Measurements from ENCODE around the gene SPRR2G. TPM values are rescaled to one million over a fixed set of nuclear protein-coding genes. Genes with fewer than 3 reads are reported as not detected.
"Not testable (repeated sequence)": the region's sequence is repeated elsewhere in the genome, so short reads cannot be mapped to it uniquely, and the experiment has no call there.

The SPRR2G gene
- total RNA-seq, 4 donors from 2014 or later = 6.8 to 56.6 (median 13.3) TPM

DNA sequence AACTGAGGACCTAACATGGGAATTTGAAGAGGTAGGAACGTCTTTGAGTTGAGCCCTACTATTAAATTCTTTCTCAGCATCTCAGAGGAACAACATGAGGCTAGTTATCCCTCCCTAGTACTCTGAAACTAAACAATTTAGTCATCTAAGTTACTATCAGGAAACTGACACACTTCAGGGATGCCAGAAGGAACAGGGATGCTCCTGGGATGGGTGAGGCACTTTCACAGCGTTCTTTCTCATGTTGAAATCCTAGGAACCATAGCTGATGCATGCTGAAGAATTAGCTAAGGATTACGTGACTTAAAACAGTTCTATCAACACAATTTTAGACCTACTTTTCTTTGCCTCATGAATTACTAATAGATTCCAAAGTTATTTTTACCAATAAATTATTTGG, 1.8 kb upstream of the SPRR2G start:
- Histone ChIP-seq H3K4me3 (no peak overlapping the region), H3K27me3 (no peaks in the 10 kb centered on the region), H3K4me1 (no peaks in the 10 kb centered on the region), H3K27ac (no peak overlapping the region), H3K36me3 (no peaks in the 10 kb centered on the region), H3K9me3 (no peaks in the 10 kb centered on the region)
- WGBS = 78% methylated on average over 3 of the region's 3 CpGs
- TF ChIP-seq EP300 (IDR thresholded peaks at IDR 0.05) = no peak
- no peak for DNase-seq (ENCODE audit: low spot score in 2 of 2)

DNA sequence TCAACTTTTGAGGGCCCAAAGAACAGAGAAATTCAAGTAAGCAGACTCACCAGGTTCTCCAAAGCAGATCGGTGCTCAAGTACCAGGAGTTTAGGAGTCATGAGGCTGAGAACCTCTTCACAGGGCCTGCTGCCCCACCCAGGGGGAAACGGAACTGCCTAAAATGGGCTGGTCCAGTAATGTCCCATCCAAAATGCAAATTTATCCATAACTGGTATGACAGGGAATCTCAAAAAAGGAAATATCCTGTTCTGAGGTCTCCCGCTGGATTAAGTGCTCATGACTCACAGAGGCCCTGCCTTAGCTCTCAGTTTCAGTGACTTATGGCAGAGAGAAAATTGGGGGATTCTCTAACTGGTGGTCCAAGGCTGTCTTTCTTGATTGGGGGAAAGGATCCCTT, 9.3 kb downstream of the SPRR2G start:
- Histone ChIP-seq H3K27ac (no peak overlapping the region), H3K27me3 (no peaks in the 10 kb centered on the region), H3K36me3 (no peaks in the 10 kb centered on the region), H3K4me1 (no peaks in the 10 kb centered on the region), H3K4me3 (no peak overlapping the region), H3K9me3 (no peaks in the 10 kb centered on the region)
- WGBS = 83% methylated on average over 3 of the region's 3 CpGs
- DNase-seq (ENCODE audit: low spot score in 2 of 2) = no peak
- no peak for TF ChIP-seq POLR2A (IDR thresholded peaks at IDR 0.05)
- TF ChIP-seq EP300 (IDR thresholded peaks at IDR 0.05) = no peak
- TF ChIP-seq POLR2AphosphoS5 (IDR thresholded peaks at IDR 0.05) = no peak
- TF ChIP-seq, protein P1, sequence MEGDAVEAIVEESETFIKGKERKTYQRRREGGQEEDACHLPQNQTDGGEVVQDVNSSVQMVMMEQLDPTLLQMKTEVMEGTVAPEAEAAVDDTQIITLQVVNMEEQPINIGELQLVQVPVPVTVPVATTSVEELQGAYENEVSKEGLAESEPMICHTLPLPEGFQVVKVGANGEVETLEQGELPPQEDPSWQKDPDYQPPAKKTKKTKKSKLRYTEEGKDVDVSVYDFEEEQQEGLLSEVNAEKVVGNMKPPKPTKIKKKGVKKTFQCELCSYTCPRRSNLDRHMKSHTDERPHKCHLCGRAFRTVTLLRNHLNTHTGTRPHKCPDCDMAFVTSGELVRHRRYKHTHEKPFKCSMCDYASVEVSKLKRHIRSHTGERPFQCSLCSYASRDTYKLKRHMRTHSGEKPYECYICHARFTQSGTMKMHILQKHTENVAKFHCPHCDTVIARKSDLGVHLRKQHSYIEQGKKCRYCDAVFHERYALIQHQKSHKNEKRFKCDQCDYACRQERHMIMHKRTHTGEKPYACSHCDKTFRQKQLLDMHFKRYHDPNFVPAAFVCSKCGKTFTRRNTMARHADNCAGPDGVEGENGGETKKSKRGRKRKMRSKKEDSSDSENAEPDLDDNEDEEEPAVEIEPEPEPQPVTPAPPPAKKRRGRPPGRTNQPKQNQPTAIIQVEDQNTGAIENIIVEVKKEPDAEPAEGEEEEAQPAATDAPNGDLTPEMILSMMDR (IDR thresholded peaks at IDR 0.05) = no peak

DNA sequence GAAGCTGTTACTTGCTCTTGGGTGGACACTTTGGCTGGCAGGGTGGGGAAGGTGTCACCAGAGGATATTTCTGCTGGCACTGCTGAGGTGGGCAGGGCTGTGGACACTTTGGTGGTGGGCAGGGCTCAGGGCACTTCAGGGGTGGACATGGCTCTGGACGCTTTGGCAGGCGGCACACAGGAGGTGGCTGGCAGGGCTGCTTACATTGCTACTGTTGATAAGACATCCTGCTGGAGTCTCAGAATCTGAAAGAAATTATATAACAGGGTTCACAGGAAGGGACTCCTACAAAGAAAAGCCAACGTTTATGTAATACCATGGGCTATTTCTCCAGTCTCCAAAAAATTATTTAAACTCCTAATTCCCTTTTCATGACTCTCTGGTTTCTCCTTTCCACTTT, 10.2 kb downstream of the SPRR2G start:
- Histone ChIP-seq H3K9me3 (no peaks in the 10 kb centered on the region), H3K4me3 (no peak overlapping the region), H3K4me1 (no peaks in the 10 kb centered on the region), H3K27me3 (no peaks in the 10 kb centered on the region), H3K36me3 (no peaks in the 10 kb centered on the region), H3K27ac (no peak overlapping the region)
- TF ChIP-seq EP300 (IDR thresholded peaks at IDR 0.05) = no peak
- TF ChIP-seq POLR2AphosphoS5 (IDR thresholded peaks at IDR 0.05) = no peak
- TF ChIP-seq POLR2A (IDR thresholded peaks at IDR 0.05) = no peak
- TF ChIP-seq, protein P1 (IDR thresholded peaks at IDR 0.05) = no peak
- WGBS = 80% methylated on average over 3 of the region's 3 CpGs
- no peak for DNase-seq (ENCODE audit: low spot score in 2 of 2)

DNA sequence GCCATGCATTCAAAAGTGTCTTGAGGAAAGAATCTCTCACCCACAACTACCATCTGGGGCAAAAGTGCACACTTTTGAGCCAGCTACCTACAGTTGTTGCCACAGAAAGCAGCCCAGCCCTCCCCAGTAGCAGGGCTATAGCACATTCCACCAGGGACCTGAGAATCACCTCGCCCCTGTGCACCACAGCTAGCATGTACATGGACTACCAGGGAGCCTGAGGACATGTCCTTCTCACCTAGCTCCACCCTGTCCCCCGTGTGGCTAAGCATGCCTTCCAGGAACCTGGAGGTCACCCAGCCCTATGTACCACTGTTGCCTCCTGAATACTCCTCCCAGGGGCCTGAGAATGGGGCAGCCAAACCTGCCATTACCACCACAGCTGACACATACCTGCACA, 16.9 kb downstream of the SPRR2G start:
- H3K27ac ChIP-seq = no peak overlapping the region
- no peaks in the 10 kb centered on the region for H3K9me3 ChIP-seq
- H3K36me3 ChIP-seq = no peaks in the 10 kb centered on the region
- WGBS = no CpG with 5 or more reads among the region's 2 CpGs
- no peak for DNase-seq (ENCODE audit: low spot score in 2 of 2)
- no peaks in the 10 kb centered on the region for H3K4me1 ChIP-seq
- no peaks in the 10 kb centered on the region for H3K27me3 ChIP-seq
- H3K4me3 ChIP-seq = no peak overlapping the region
- no peak for TF ChIP-seq POLR2A (IDR thresholded peaks at IDR 0.05)

DNA sequence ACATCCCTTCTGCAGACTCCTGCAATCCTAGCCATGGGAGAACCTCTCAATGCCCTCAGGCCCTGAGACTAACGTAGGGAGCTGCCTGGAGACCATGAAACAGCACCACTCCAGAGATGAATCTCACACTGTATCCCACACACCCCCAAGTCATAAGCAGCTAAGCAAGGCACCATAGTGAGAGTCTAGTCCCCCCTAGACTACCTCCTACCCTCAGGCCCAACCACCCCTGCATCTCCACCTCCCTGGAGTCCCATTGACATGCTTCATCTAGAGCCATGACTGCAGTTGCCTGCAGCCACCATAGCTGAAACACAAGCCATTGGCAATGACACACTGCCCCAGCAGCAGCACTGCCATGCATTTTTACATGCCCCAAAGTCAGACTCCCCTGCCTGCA, 17.4 kb downstream of the SPRR2G start:
- Histone ChIP-seq H3K4me1 (no peaks in the 10 kb centered on the region), H3K9me3 (no peaks in the 10 kb centered on the region), H3K36me3 (no peaks in the 10 kb centered on the region), H3K4me3 (no peak overlapping the region), H3K27ac (no peak overlapping the region), H3K27me3 (no peaks in the 10 kb centered on the region)
- no peak for DNase-seq (ENCODE audit: low spot score in 2 of 2)
- WGBS = 83% methylated on average over 1 of the region's 1 CpG
- TF ChIP-seq POLR2AphosphoS5 (IDR thresholded peaks at IDR 0.05) (no peak), POLR2A (IDR thresholded peaks at IDR 0.05) (no peak), EP300 (IDR thresholded peaks at IDR 0.05) (no peak)
- TF ChIP-seq, protein P1 (IDR thresholded peaks at IDR 0.05) = no peak

DNA sequence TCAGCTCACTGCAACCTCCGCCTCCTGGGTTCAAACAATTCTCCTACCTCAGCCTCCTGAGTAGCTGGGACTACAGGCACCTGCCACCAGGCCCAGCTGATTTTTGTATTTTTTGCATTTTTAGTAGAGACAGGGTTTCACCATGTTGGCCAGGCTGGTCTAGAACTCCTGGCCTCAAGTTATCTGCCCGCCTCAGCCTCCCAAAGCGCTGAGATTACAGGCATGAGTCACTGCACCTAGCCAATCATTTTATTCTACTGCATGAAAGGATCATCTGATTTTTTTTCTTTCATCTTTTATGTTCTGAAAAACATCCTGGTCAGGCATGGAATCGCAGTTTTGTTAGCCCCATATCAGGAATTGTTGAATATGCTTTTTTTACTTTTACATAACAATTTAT, 22.0 kb downstream of the SPRR2G start:
- WGBS = 91% methylated on average over 4 of the region's 4 CpGs
- H3K9me3 ChIP-seq; H3K4me1 ChIP-seq; H3K4me3 ChIP-seq; H3K36me3 ChIP-seq; H3K27ac ChIP-seq; H3K27me3 ChIP-seq; DNase-seq (ENCODE audit: low spot score in 2 of 2): not testable (repeated sequence)

DNA sequence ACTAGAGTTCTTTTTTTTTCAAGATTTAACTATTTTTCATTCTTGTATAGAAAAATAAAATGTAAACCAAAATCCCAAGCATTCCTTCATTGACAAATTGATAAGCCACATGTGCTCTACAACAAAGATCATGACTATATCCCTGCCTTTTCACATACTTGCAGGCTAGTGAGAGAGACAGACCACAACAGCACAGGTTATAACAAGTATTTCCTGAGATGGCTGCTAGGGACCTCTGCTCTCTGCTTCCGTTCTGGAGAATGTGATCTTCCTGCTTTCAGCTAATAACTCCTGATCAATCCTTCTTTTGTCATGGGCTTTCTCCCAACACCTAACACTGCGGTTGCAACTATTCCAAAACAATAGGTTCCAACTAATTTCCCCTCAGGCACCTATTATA, 23.4 kb downstream of the SPRR2G start:
- TF ChIP-seq POLR2AphosphoS5 (IDR thresholded peaks at IDR 0.05) (no peak), EP300 (IDR thresholded peaks at IDR 0.05) (no peak), POLR2A (IDR thresholded peaks at IDR 0.05) (no peak)
- TF ChIP-seq, protein P1 (IDR thresholded peaks at IDR 0.05) = no peak
- Histone ChIP-seq H3K27ac (no peak overlapping the region), H3K4me1 (peaks cover 4% of the 10 kb centered on the region), H3K36me3 (no peaks in the 10 kb centered on the region), H3K9me3 (peaks cover 4% of the 10 kb centered on the region), H3K4me3 (no peak overlapping the region), H3K27me3 (no peaks in the 10 kb centered on the region)
- DNase-seq (ENCODE audit: low spot score in 2 of 2) = no peak
- 46% methylated on average over 2 of the region's 2 CpGs for WGBS

All from suprapubic skin (tissue), 4 donors.